SK-N-SH (cell line): ENCODE data around the gene CAMK2N2.

Source experiments
- TEAD4 ChIP-seq: IDR thresholded peaks from 2 replicates; pipeline ENCODE4 v1.4.0; 2012; ENCODE audit warnings: mild to moderate bottlenecking, borderline replicate concordance; ENCODE audit not compliant: insufficient read depth
- USF2 ChIP-seq: fragments of 150-350 bp; IDR thresholded peaks from 2 replicates; pipeline ENCODE4 v1.6.1; 2017; ENCODE audit warnings: antibody characterized with exemption, low read length, low read depth, borderline replicate concordance
- TF ChIP-seq, protein P1 (sequence below): fragments of 200-600 bp; sonication (generic); IDR thresholded peaks from 2 replicates; pipeline ENCODE4 v1.6.1; 2017; ENCODE audit warnings: antibody characterized with exemption, mild to moderate bottlenecking, moderate library complexity

GRCh38 chr3:184261854-184262763 is 756 bp upstream of the CAMK2N2 start:
- TF ChIP-seq TEAD4 (no peak), USF2 (no peak)
- TF ChIP-seq, protein P1, sequence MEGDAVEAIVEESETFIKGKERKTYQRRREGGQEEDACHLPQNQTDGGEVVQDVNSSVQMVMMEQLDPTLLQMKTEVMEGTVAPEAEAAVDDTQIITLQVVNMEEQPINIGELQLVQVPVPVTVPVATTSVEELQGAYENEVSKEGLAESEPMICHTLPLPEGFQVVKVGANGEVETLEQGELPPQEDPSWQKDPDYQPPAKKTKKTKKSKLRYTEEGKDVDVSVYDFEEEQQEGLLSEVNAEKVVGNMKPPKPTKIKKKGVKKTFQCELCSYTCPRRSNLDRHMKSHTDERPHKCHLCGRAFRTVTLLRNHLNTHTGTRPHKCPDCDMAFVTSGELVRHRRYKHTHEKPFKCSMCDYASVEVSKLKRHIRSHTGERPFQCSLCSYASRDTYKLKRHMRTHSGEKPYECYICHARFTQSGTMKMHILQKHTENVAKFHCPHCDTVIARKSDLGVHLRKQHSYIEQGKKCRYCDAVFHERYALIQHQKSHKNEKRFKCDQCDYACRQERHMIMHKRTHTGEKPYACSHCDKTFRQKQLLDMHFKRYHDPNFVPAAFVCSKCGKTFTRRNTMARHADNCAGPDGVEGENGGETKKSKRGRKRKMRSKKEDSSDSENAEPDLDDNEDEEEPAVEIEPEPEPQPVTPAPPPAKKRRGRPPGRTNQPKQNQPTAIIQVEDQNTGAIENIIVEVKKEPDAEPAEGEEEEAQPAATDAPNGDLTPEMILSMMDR = no peak
